Panc1 (cell line): ENCODE results near the gene TMEM161B. TPM values are rescaled to one million over a fixed set of nuclear protein-coding genes. Genes with fewer than 3 reads are reported as not detected.

Experiments used
- ATAC-seq: fragments of 200-7000 bp; cut with Tn5 transposase; 2 replicates; pipeline ENCODE4 v1.9.1; 2020; ENCODE audit warnings: mild to moderate bottlenecking, moderate library complexity
- BruUV-seq: library from RNA; stranded (reverse); fragments of 400-500 nt; replicated peaks from 2 replicates; lab custom pipeline; 2021; lab: Mats Ljungman, UMichigan
- CTCF ChIA-PET: fragments of 300-600 bp; sonication (Branson Sonifier 250); formaldehyde crosslinking; loops from one replicate; lab custom pipeline; 2022; ENCODE audit warnings: antibody characterized with exemption; lab: Charles Lee
- POLR2A ChIA-PET: fragments of 300-600 bp; sonication (Branson Sonifier 250); formaldehyde crosslinking; loops from one replicate; lab custom pipeline; 2022; ENCODE audit warnings: antibody characterized with exemption; lab: Charles Lee
- DNase-seq: peaks from one replicate; pipeline ENCODE4 v3.0.0-alpha.2; 2010; ENCODE audit warnings: low read depth, low spot score
- H3K27ac ChIP-seq: 2 replicates; pipeline ENCODE4 v1.5.1; 2011; ENCODE audit warnings: mild to moderate bottlenecking, low read length, inconsistent platforms
- H3K27me3 ChIP-seq: fragments of 200-500 bp; sonication (Bioruptor generic); 2 replicates; pipeline ENCODE4 v1.6.0; 2014; ENCODE audit warnings: low read length, inconsistent platforms; ENCODE audit not compliant: control insufficient read depth, insufficient read depth
- H3K36me3 ChIP-seq: fragments of 200-500 bp; sonication (Bioruptor generic); 2 replicates; pipeline ENCODE4 v1.5.1; 2014; ENCODE audit warnings: inconsistent platforms, mild to moderate bottlenecking, low read length, moderate library complexity; ENCODE audit not compliant: control insufficient read depth, insufficient read depth
- H3K4me1 ChIP-seq: 2 replicates; pipeline ENCODE4 v1.5.1; 2011; ENCODE audit warnings: inconsistent platforms, mild to moderate bottlenecking, low read length, moderate library complexity; ENCODE audit not compliant: control insufficient read depth, insufficient read depth
- H3K4me3 ChIP-seq, 2 experiments: 2 replicates each; pipeline ENCODE4 v1.5.1; 2011 to 2012; ENCODE audit warnings: low read depth in 2 of 2, low read length in 2 of 2, mild to moderate bottlenecking in 2 of 2, inconsistent platforms in 1 of 2, moderate library complexity in 1 of 2
- H3K9me3 ChIP-seq: fragments of 200-500 bp; sonication (Bioruptor generic); 2 replicates; pipeline ENCODE4 v1.5.1; 2014; ENCODE audit warnings: low read depth, mild to moderate bottlenecking, inconsistent platforms, low read length, moderate library complexity; ENCODE audit not compliant: control insufficient read depth, insufficient read depth
- POLR2AphosphoS5 ChIP-seq: IDR thresholded peaks from 2 replicates; pipeline ENCODE4 v1.6.1; 2012; ENCODE audit warnings: mild to moderate bottlenecking, low read depth, low read length, moderate library complexity
- REST ChIP-seq, 2 experiments: IDR thresholded peaks; 2 replicates each; pipeline ENCODE4 v1.6.1; 2011 to 2012; ENCODE audit warnings: low read depth in 2 of 2, control low read depth in 1 of 2, low read length in 1 of 2, mild to moderate bottlenecking in 1 of 2, moderate library complexity in 1 of 2; ENCODE audit not compliant: insufficient read depth in 1 of 2
- SIN3A ChIP-seq: IDR thresholded peaks from 2 replicates; pipeline ENCODE4 v1.6.1; 2012; ENCODE audit warnings: low read depth, mild to moderate bottlenecking, low read length, moderate library complexity, borderline replicate concordance; ENCODE audit not compliant: insufficient read depth
- TCF7L2 ChIP-seq: IDR thresholded peaks from 2 replicates; pipeline ENCODE4 v1.6.1; 2011; ENCODE audit warnings: mild to moderate bottlenecking, low read depth, low read length, inconsistent platforms
- in situ Hi-C: cut with HindIII; loops from 2 replicates; pipeline ENCODE4 v1.10.0; 2016; ENCODE audit warnings: low sequenced_read_pairs, low pct_unique_long_range_greater_than_20kb
- intact Hi-C: fragments of 100-400 bp; cut with micrococcal nuclease; formaldehyde crosslinking; loops from one replicate; pipeline ENCODE4 v1.10.0; 2022; ENCODE audit not compliant: unreplicated experiment
- total RNA-seq: library from RNA; stranded (reverse); gene quantifications from one replicate; pipeline ENCODE4 v1.2.1, GENCODE V29; 2021; ENCODE audit not compliant: unreplicated experiment
- TF ChIP-seq, protein P1 (sequence below): fragments of 450-650 bp; IDR thresholded peaks from 2 replicates; pipeline ENCODE4 v1.5.1; 2017; ENCODE audit warnings: mild to moderate bottlenecking

TMEM161B gene
- total RNA-seq, 1 experiment from 2014 or later: 16.3 TPM

- ChIA-PET POLR2A (no interaction called here), CTCF (no interaction called here)
- no peaks in the 10 kb centered on the region for H3K36me3 ChIP-seq
- no peaks in the 10 kb centered on the region; the same call in 1 of the 2 replicates for H3K27me3 ChIP-seq
- in situ Hi-C loops: no loop called here
- no peak overlapping the region for H3K27ac ChIP-seq
- intact Hi-C loops: no loop called here
- H3K4me3 ChIP-seq: no peak overlapping the region
- TF ChIP-seq REST (IDR thresholded peaks at IDR 0.05; ENCODE audit: insufficient read depth in 1 of 2, low read depth in 2 of 2, low read length in 1 of 2): no peak
- no peak for TF ChIP-seq TCF7L2
- TF ChIP-seq POLR2AphosphoS5: no peak
- TF ChIP-seq, protein P1, sequence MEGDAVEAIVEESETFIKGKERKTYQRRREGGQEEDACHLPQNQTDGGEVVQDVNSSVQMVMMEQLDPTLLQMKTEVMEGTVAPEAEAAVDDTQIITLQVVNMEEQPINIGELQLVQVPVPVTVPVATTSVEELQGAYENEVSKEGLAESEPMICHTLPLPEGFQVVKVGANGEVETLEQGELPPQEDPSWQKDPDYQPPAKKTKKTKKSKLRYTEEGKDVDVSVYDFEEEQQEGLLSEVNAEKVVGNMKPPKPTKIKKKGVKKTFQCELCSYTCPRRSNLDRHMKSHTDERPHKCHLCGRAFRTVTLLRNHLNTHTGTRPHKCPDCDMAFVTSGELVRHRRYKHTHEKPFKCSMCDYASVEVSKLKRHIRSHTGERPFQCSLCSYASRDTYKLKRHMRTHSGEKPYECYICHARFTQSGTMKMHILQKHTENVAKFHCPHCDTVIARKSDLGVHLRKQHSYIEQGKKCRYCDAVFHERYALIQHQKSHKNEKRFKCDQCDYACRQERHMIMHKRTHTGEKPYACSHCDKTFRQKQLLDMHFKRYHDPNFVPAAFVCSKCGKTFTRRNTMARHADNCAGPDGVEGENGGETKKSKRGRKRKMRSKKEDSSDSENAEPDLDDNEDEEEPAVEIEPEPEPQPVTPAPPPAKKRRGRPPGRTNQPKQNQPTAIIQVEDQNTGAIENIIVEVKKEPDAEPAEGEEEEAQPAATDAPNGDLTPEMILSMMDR: no peak
- TF ChIP-seq SIN3A: no peak
- no TSS peak for BruUV-seq
- ATAC-seq (no peak), DNase-seq (no peak)
- H3K4me1 ChIP-seq: no peaks in the 10 kb centered on the region
- no peaks in the 10 kb centered on the region for H3K9me3 ChIP-seq
Measured at GRCh38 chr5:88158056-88158455, 110.6 kb downstream of the TMEM161B start.

DNA sequence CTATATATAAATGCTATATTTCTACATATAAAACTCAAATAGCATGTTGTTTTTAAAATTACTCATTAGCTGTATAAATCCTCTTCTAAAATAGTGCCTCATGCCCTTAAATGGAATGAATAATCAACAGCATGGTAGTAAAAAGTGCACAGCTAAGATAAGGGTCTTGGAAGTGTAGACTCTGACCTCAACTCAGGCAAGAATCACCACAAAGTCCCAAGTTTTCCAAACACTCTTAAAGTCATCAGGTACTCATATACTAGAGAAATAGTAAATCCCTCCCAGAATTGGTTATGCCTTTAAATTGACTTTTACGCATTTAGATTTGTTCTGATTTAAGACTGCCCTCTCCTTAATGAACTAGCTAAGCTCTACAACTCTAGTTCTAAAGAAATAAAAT lies 113.8 kb downstream of the TMEM161B start:
- TF ChIP-seq, protein P1: no peak
- TF ChIP-seq POLR2AphosphoS5: no peak
- no peak for TF ChIP-seq SIN3A
- Histone ChIP-seq H3K36me3 (no peaks in the 10 kb centered on the region), H3K4me3 (no peak overlapping the region), H3K9me3 (no peaks in the 10 kb centered on the region), H3K4me1 (no peaks in the 10 kb centered on the region), H3K27me3 (no peaks in the 10 kb centered on the region), H3K27ac (no peak overlapping the region)
- intact Hi-C loops: no loop called here
- POLR2A ChIA-PET: no interaction called here
- CTCF ChIA-PET: no interaction called here
- DNase-seq (no peak), ATAC-seq (no peak)
- in situ Hi-C loops: no loop called here
- BruUV-seq: no TSS peak

GRCh38 chr5:88150747-88151146 lies 117.9 kb downstream of the TMEM161B start:
- TF ChIP-seq REST (IDR thresholded peaks at IDR 0.05; ENCODE audit: insufficient read depth in 1 of 2, low read depth in 2 of 2, low read length in 1 of 2): no peak
- TF ChIP-seq, protein P1: no peak
- no peak for TF ChIP-seq TCF7L2
- TF ChIP-seq SIN3A: no peak
- no peak for TF ChIP-seq POLR2AphosphoS5
- intact Hi-C loops: no loop called here
- no TSS peak for BruUV-seq
- H3K4me1 ChIP-seq: no peaks in the 10 kb centered on the region
- ChIA-PET POLR2A (no interaction called here), CTCF (no interaction called here)
- DNase-seq (no peak), ATAC-seq (no peak)
- H3K36me3 ChIP-seq: no peaks in the 10 kb centered on the region
- H3K4me3 ChIP-seq: no peak overlapping the region
- H3K27me3 ChIP-seq: peaks cover 2% of the 10 kb centered on the region
- in situ Hi-C loops: no loop called here
- no peaks in the 10 kb centered on the region for H3K9me3 ChIP-seq
- no peak overlapping the region for H3K27ac ChIP-seq
